ENCODE results near the gene LCN6. TPM values are rescaled to one million over a fixed set of nuclear protein-coding genes. Genes with fewer than 3 reads are reported as not detected.
"Not testable (repeated sequence)": the region's sequence is repeated elsewhere in the genome, so short reads cannot be mapped to it uniquely, and the experiment has no call there.

Gene LCN6
- total RNA-seq, 3 donors from 2014 or later, result 1.0 to 8.5 (median 4.7) TPM

GRCh38 chr9:136712690-136713544, 35.4 kb downstream of the LCN6 start:
- Histone ChIP-seq H3K36me3 (ENCODE audit: low read depth) (no peaks in the 10 kb centered on the region), H3K4me1 (ENCODE audit: low read depth) (peaks cover 6% of the 10 kb centered on the region), H3K4me3 (no peak overlapping the region), H3K9me3 (no peaks in the 10 kb centered on the region)
- no peak for DNase-seq
- intact Hi-C loops (cut with DNase I, micrococcal nuclease), result no loop called here
- ATAC-seq, result peak; percentile 6
- TF ChIP-seq, protein P1, sequence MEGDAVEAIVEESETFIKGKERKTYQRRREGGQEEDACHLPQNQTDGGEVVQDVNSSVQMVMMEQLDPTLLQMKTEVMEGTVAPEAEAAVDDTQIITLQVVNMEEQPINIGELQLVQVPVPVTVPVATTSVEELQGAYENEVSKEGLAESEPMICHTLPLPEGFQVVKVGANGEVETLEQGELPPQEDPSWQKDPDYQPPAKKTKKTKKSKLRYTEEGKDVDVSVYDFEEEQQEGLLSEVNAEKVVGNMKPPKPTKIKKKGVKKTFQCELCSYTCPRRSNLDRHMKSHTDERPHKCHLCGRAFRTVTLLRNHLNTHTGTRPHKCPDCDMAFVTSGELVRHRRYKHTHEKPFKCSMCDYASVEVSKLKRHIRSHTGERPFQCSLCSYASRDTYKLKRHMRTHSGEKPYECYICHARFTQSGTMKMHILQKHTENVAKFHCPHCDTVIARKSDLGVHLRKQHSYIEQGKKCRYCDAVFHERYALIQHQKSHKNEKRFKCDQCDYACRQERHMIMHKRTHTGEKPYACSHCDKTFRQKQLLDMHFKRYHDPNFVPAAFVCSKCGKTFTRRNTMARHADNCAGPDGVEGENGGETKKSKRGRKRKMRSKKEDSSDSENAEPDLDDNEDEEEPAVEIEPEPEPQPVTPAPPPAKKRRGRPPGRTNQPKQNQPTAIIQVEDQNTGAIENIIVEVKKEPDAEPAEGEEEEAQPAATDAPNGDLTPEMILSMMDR (IDR thresholded peaks at IDR 0.05), result no peak

DNA sequence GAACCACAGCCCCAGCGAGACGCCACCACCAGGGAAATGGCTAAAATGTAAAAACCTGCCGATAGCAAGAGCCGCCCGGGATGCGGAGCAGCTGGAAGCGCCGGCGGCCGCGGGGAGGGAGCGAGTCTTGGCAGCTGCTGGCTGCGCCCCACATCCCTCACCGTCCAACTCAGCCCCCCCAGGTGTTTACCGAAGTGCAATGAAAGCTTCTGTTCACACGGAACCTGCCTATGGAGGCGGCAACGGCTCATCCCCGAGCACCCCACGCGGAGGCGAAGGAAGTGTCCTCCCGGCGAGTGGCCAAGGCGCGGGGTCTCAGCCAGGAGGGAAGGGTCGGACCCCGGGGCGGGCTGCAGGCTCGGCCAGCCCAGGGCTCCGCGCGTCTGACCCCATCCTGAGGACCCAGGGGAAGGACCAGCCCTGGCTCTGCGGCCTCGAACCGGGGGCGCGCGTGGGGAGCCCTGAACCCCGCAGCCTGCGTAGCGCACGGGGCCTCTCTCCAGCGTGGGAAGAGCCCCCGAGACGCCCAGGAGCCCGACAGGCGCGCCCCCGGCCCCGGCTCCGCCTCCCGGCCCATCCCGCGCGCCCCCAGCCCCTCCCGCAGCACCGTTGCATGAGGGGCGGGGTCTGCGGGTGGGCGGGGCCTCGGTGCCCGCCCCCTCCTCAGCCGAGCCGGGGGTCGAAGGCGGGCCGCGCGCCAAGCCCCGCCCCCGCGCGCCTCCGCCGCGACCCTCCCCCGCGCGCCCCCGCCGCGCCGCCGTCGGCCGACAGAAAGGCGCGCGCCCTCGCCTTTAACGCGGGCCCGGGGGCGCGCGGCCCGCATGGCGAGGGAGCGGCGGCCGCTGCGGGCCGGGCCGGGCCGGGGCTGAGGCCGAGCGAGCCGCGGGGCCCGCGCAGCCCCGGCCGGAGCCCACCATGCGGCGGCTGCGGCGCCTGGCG, 36.3 kb downstream of the LCN6 start, which contains the start of gene DIPK1B:
DIPK1B (plus strand) TSS at position 822 of the 939 bp plus-strand sequence; CDS start at position 916, 94 bp downstream.
- Histone ChIP-seq H3K36me3 (ENCODE audit: low read depth) (no peaks in the 10 kb centered on the region), H3K4me1 (ENCODE audit: low read depth) (peaks cover 6% of the 10 kb centered on the region), H3K4me3 (no peak within 1 kb of the TSS), H3K9me3 (no peaks in the 10 kb centered on the region)
- no peak for DNase-seq
- intact Hi-C loops (cut with DNase I, micrococcal nuclease), result no loop called here
- TF ChIP-seq, protein P1 (IDR thresholded peaks at IDR 0.05), result no peak
- no peak for ATAC-seq

DNA sequence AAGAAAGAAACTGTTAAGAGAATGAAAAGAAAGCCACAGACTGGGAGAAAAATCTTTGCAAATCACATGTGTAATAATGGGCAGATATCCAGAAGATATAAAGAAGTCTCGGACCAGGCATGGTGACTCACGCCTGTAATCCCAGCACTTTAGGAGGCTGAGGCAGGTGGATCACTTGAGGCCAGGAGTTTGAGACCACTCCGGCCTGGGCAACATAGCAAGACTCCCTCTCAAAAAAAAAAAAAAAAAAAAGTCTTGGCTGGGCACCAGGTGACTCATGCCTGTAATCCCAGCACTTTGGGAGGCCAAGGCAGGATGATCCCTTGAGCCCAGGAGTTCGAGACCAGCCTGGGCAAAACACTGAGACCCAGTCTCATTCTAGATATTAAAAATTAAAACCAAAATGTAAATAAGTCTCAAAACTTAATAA, 37.1 kb downstream of the LCN6 start:
- intact Hi-C loops (cut with DNase I, micrococcal nuclease); H3K4me3 ChIP-seq; DNase-seq; H3K36me3 ChIP-seq (ENCODE audit: low read depth); H3K4me1 ChIP-seq (ENCODE audit: low read depth); H3K9me3 ChIP-seq; ATAC-seq: not testable (repeated sequence)

- intact Hi-C loops (cut with DNase I, micrococcal nuclease), result no loop called here
These were observed 37.8 kb downstream of the LCN6 start for GRCh38 chr9:136710543-136710942.

GRCh38 chr9:136709454-136710109, 38.7 kb downstream of the LCN6 start:
- DNase-seq (no peak), ATAC-seq (no peak)
- H3K4me3 ChIP-seq, result no peak overlapping the region
- TF ChIP-seq, protein P1 (IDR thresholded peaks at IDR 0.05), result no peak
- intact Hi-C loops (cut with DNase I, micrococcal nuclease), result no loop called here
- H3K4me1 ChIP-seq (ENCODE audit: low read depth), result peaks cover 6% of the 10 kb centered on the region
- no peaks in the 10 kb centered on the region for H3K36me3 ChIP-seq (ENCODE audit: low read depth)
- H3K9me3 ChIP-seq, result no peaks in the 10 kb centered on the region

More at GRCh38 chr9:136710543-136710942, 37.8 kb downstream of the LCN6 start:
- Histone ChIP-seq H3K9me3 (no peaks in the 10 kb centered on the region), H3K4me1 (ENCODE audit: low read depth) (peaks cover 6% of the 10 kb centered on the region), H3K4me3 (no peak overlapping the region), H3K36me3 (ENCODE audit: low read depth) (no peaks in the 10 kb centered on the region)
- no peak for DNase-seq
- no peak for ATAC-seq
- TF ChIP-seq, protein P1 (IDR thresholded peaks at IDR 0.05), result no peak
